Esophagus muscularis mucosa (tissue), 4 donors: ENCODE measurements around the gene MAU2. TPM values are rescaled to one million over a fixed set of nuclear protein-coding genes. Genes with fewer than 3 reads are reported as not detected.

Experiments used
- DNase-seq: peaks from one replicate; pipeline ENCODE4 v3.0.0-alpha.2; 2017; ENCODE audit errors: extremely low spot score
- H3K27ac ChIP-seq, 4 donors: fragments of 200-600 bp; sonication (generic); replicated peaks in 1 of 4; 1 replicate in 3 of 4; 2 replicates in 1 of 4; pipeline ENCODE4 v1.5.1; 2016 to 2019; ENCODE audit warnings: mild to moderate bottlenecking in 1 of 4
- H3K27me3 ChIP-seq, 4 donors: fragments of 200-600 bp; sonication (generic); one replicate each; pipeline versions ENCODE4 v1.5.1 to v1.6.0; 2016 to 2019
- H3K36me3 ChIP-seq, 4 donors: fragments of 200-600 bp; sonication (generic); one replicate each; pipeline ENCODE4 v1.5.1; 2016 to 2019
- H3K4me1 ChIP-seq, 4 donors: fragments of 200-600 bp; sonication (generic); one replicate each; pipeline ENCODE4 v1.5.1; 2016 to 2019
- H3K4me3 ChIP-seq, 4 donors: fragments of 200-600 bp; sonication (generic); 1 replicate in 2 of 4; 2 replicates in 2 of 4; pipeline ENCODE4 v1.5.1; 2016 to 2019; ENCODE audit warnings: mild to moderate bottlenecking in 4 of 4, moderate library complexity in 1 of 4
- H3K9me3 ChIP-seq, 4 donors: fragments of 200-600 bp; sonication (generic); 1 replicate in 3 of 4; 2 replicates in 1 of 4; pipeline ENCODE4 v1.5.1; 2016 to 2019
- CTCF ChIP-seq, 3 experiments: fragments of 200-600 bp in 2 of 3; fragments of 450-650 bp in 1 of 3; sonication (generic) in 2 of 3; IDR thresholded peaks; one replicate each; pipeline ENCODE4 v1.5.1; 2017 to 2019; ENCODE audit warnings: antibody characterized with exemption in 3 of 3, mild to moderate bottlenecking in 2 of 3, moderate library complexity in 1 of 3
- EP300 ChIP-seq: sonication (generic); formaldehyde crosslinking; IDR thresholded peaks from one replicate; pipeline ENCODE4 v1.6.1; 2017; ENCODE audit warnings: antibody characterized with exemption
- POLR2A ChIP-seq: fragments of 450-650 bp; IDR thresholded peaks from one replicate; pipeline ENCODE4 v1.6.1; 2017; ENCODE audit warnings: antibody characterized with exemption, moderate library complexity, mild to moderate bottlenecking, low read depth
- POLR2AphosphoS5 ChIP-seq, 2 donors: sonication (generic); formaldehyde crosslinking; IDR thresholded peaks; one replicate each; pipeline ENCODE4 v1.6.1; 2017; ENCODE audit warnings: antibody characterized with exemption in 2 of 2
- WGBS: methylation state at CpG from one replicate; pipeline ENCODE4 v1.1.5; 2018; 5-methylcytosine and 5-hydroxymethylcytosine counted together
- intact Hi-C: fragments of 100-400 bp; cut with DNase I; formaldehyde crosslinking; loops from one replicate; pipeline ENCODE4 v1.15.1; 2023
- total RNA-seq, 4 donors: library from RNA; depleted of rRNA; stranded (reverse); fragments of >200 nt; gene quantifications; one replicate each; pipeline versions ENCODE4 v1.1.0 to v1.2.1, GENCODE V29; 2016

Gene MAU2
- 10 to 100 TPM; 27.4 to 47.8 (median 37.6) TPM for total RNA-seq

- Histone ChIP-seq H3K4me1 (peaks cover 43 to 56% (median 48%) of the 10 kb centered on the region in 4 donors), H3K27me3 (no peaks in the 10 kb centered on the region), H3K36me3 (peaks cover 27 to 39% (median 31%) of the 10 kb centered on the region in 4 donors), H3K27ac (peak within 1 kb of the TSS; percentile 86 to 92 (median 89)), H3K4me3 (peak within 1 kb of the TSS; percentile 75 to 98 (median 90)), H3K9me3 (no peaks in the 10 kb centered on the region)
- peak; percentile 95 for DNase-seq
- intact Hi-C loops: no loop called here
- peak; percentile 14 to 52 (median 38) for TF ChIP-seq CTCF (IDR thresholded peaks at IDR 0.05)
- no peak for TF ChIP-seq POLR2A
- peak; percentile 47 to 74 for TF ChIP-seq POLR2AphosphoS5 (IDR thresholded peaks at IDR 0.05)
- WGBS: under 1% methylated on average over 25 of the region's 67 CpGs
These were observed at the start of gene MAU2, which contains the start of gene SUGP1 for GRCh38 chr19:19320361-19321140. TSS of gene MAU2 (plus strand) at chr19:19320829. CDS start at chr19:19320860, 31 bp downstream. TSS of gene SUGP1 (minus strand) at chr19:19320509. CDS start at chr19:19320496, 13 bp downstream.

GRCh38 chr19:19271828-19272599 lies 48.6 kb upstream of the MAU2 start:
- Histone ChIP-seq H3K4me1 (peaks cover 5 to 18% (median 12%) of the 10 kb centered on the region in 4 donors), H3K27me3 (peaks cover 0 to 33% (median 4%) of the 10 kb centered on the region in 4 donors), H3K27ac (no peak overlapping the region), H3K36me3 (peaks cover 11 to 23% (median 22%) of the 10 kb centered on the region in 4 donors), H3K9me3 (no peaks in the 10 kb centered on the region), H3K4me3 (no peak overlapping the region)
- intact Hi-C loops: no loop called here
- TF ChIP-seq EP300: no peak
- TF ChIP-seq POLR2A: no peak
- TF ChIP-seq POLR2AphosphoS5 (IDR thresholded peaks at IDR 0.05): no peak
- TF ChIP-seq CTCF (IDR thresholded peaks at IDR 0.05): no peak
- DNase-seq: no peak
- 93% methylated on average over 8 of the region's 8 CpGs for WGBS

DNA sequence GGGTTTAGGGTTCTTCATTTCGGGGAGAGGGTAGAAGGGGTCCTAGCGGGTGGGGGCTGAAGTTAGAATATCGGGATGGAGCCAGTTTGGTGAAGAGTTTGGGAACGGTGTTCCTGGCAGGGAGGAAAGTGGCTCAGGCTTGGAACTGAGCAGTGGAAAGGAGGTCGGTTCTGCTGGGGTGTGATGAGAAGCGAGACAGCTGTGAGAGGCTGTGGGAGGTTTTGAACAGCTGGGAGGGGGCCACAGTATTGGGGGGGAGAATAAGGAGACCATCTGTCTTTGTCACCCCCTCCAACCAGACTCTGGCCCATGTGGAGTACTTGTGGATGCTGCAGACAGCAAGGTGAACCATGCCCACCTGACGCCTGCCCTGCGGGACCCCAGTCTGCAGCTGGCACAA lies 46.5 kb upstream of the MAU2 start:
- peaks cover 31 to 45% (median 43%) of the 10 kb centered on the region in 4 donors for H3K36me3 ChIP-seq
- H3K9me3 ChIP-seq: no peaks in the 10 kb centered on the region
- peaks cover 5 to 18% (median 12%) of the 10 kb centered on the region in 4 donors for H3K4me1 ChIP-seq
- intact Hi-C loops: no loop called here
- TF ChIP-seq POLR2A (no peak), POLR2AphosphoS5 (IDR thresholded peaks at IDR 0.05) (no peak), CTCF (IDR thresholded peaks at IDR 0.05) (no peak), EP300 (no peak)
- DNase-seq: no peak
- H3K27ac ChIP-seq: no peak overlapping the region
- H3K27me3 ChIP-seq: peaks cover 0 to 33% (median 4%) of the 10 kb centered on the region in 4 donors
- no peak overlapping the region for H3K4me3 ChIP-seq
- WGBS: 70% methylated on average over 6 of the region's 8 CpGs

DNA sequence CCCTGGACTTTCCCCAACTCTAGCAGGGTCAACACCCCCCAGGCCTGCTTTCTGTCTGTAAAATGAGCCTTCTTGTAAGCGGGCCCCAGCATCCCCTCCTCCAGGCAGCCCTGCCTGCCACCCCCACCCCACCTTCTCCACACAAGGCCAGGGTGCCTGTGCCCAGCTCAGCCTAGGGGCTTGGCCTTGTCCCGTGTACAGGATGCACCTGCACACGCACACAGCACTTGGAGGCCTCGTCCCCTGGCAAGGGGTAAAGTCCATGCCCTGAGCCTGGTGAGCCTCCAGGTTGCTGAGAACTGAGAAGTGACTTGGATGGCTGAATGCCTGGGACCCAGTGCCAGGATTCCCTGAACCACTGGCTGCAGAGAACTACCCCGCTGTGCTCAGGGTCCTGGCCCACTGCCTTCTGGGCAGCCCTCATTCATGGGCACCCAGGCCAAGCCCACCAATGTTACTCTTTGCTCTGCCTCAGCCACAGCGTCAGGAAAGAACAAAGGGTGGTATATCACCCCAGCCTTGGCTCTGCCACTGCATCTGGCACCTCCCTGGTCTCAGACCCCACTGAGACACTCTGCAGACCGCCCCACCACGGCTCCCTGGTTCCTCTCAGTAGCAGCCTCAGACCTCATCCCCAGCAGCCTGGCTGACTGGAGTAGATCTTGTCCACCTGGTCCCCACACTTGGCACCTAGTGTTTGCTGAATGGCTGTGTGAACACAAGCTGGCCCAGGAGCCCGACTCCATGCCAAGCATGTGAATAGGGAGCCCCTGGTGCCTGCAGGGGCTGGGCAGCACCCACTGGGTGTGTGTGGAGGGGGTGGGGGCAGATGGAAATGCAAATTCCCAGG lies 45.7 kb upstream of the MAU2 start:
- TF ChIP-seq POLR2AphosphoS5 (IDR thresholded peaks at IDR 0.05) (no peak), EP300 (no peak), POLR2A (no peak)
- H3K4me3 ChIP-seq: no peak overlapping the region
- intact Hi-C loops: no loop called here
- H3K36me3 ChIP-seq: peaks cover 39 to 53% (median 51%) of the 10 kb centered on the region in 4 donors
- peaks cover 5 to 18% (median 12%) of the 10 kb centered on the region in 4 donors for H3K4me1 ChIP-seq
- no peak for DNase-seq
- no peaks in the 10 kb centered on the region for H3K9me3 ChIP-seq
- H3K27ac ChIP-seq: no peak overlapping the region
- H3K27me3 ChIP-seq: peaks cover 0 to 32% (median 4%) of the 10 kb centered on the region in 4 donors
- 83% methylated on average over 6 of the region's 9 CpGs for WGBS
